HUES48 (cell line): ENCODE measurements around the gene OSGEPL1.

Source experiments
- H3K27ac ChIP-seq: one replicate; pipeline ENCODE4 v1.7.0; 2013; ENCODE audit warnings: low read depth, low read length, inconsistent platforms
- H3K27me3 ChIP-seq: 2 replicates; pipeline ENCODE4 v1.6.1; 2013; ENCODE audit warnings: mild to moderate bottlenecking, low read length; ENCODE audit not compliant: control insufficient read depth, insufficient read depth
- H3K36me3 ChIP-seq: 2 replicates; pipeline ENCODE4 v1.6.1; 2013; ENCODE audit warnings: low read length; ENCODE audit not compliant: control insufficient read depth, insufficient read depth
- H3K4me1 ChIP-seq: 2 replicates; pipeline ENCODE4 v1.6.1; 2013; ENCODE audit warnings: mild to moderate bottlenecking, low read length; ENCODE audit not compliant: control insufficient read depth, insufficient read depth
- H3K4me3 ChIP-seq: 2 replicates; pipeline ENCODE4 v1.5.1; 2013; ENCODE audit warnings: mild to moderate bottlenecking, low read depth, low read length
- H3K9ac ChIP-seq: 2 replicates; pipeline ENCODE4 v1.6.1; 2013; ENCODE audit warnings: mild to moderate bottlenecking, low read depth, low read length, moderate library complexity
- H3K9me3 ChIP-seq: 2 replicates; pipeline ENCODE4 v1.6.1; 2013; ENCODE audit warnings: low read length; ENCODE audit not compliant: control insufficient read depth, insufficient read depth

Gene OSGEPL1

GRCh38 chr2:189762551-189763298 is at the start of gene OSGEPL1:
Gene OSGEPL1, minus strand, starts transcription at chr2:189762792. Its CDS starts 1,152 bp downstream, at chr2:189761640.
- H3K4me1 ChIP-seq, result no peaks in the 10 kb centered on the region
- peak within 1 kb of the TSS; percentile 92 for H3K27ac ChIP-seq
- peak within 1 kb of the TSS; percentile 89 for H3K4me3 ChIP-seq
- peaks cover 7% of the 10 kb centered on the region; the same call in 1 of the 2 replicates for H3K36me3 ChIP-seq
- peak within 1 kb of the TSS; percentile 86 for H3K9ac ChIP-seq
- H3K9me3 ChIP-seq, result no peaks in the 10 kb centered on the region
- H3K27me3 ChIP-seq, result no peaks in the 10 kb centered on the region

- peaks cover 89% of the 10 kb centered on the region for H3K36me3 ChIP-seq
- H3K4me1 ChIP-seq, result no peaks in the 10 kb centered on the region
- H3K27me3 ChIP-seq, result no peaks in the 10 kb centered on the region
- H3K9me3 ChIP-seq, result no peaks in the 10 kb centered on the region
- no peak overlapping the region for H3K27ac ChIP-seq
- no peak overlapping the region for H3K4me3 ChIP-seq
- no peak overlapping the region for H3K9ac ChIP-seq
These were observed 40.8 kb upstream of the OSGEPL1 start for GRCh38 chr2:189803431-189803830.

GRCh38 chr2:189802396-189802912 is 39.9 kb upstream of the OSGEPL1 start:
- no peaks in the 10 kb centered on the region for H3K9me3 ChIP-seq
- H3K27me3 ChIP-seq, result no peaks in the 10 kb centered on the region
- no peaks in the 10 kb centered on the region for H3K4me1 ChIP-seq
- no peak overlapping the region for H3K9ac ChIP-seq
- no peak overlapping the region for H3K4me3 ChIP-seq
- no peak overlapping the region for H3K27ac ChIP-seq
- peaks cover 91% of the 10 kb centered on the region for H3K36me3 ChIP-seq

- no peak overlapping the region for H3K9ac ChIP-seq
- no peak overlapping the region for H3K27ac ChIP-seq
- H3K9me3 ChIP-seq, result no peaks in the 10 kb centered on the region
- H3K4me3 ChIP-seq, result no peak overlapping the region
- H3K27me3 ChIP-seq, result no peaks in the 10 kb centered on the region
- H3K4me1 ChIP-seq, result no peaks in the 10 kb centered on the region
- H3K36me3 ChIP-seq, result peaks cover 92% of the 10 kb centered on the region
These were observed 36.9 kb upstream of the OSGEPL1 start for GRCh38 chr2:189799531-189799930.

GRCh38 chr2:189799030-189799331 is 36.4 kb upstream of the OSGEPL1 start:
- Histone ChIP-seq H3K9ac (no peak overlapping the region), H3K27ac (no peak overlapping the region), H3K36me3 (peaks cover 92% of the 10 kb centered on the region), H3K9me3 (no peaks in the 10 kb centered on the region), H3K4me1 (no peaks in the 10 kb centered on the region), H3K27me3 (no peaks in the 10 kb centered on the region), H3K4me3 (no peak overlapping the region)

- Histone ChIP-seq H3K9ac (no peak overlapping the region), H3K36me3 (peaks cover 93% of the 10 kb centered on the region), H3K4me3 (no peak overlapping the region), H3K27ac (no peak overlapping the region), H3K4me1 (no peaks in the 10 kb centered on the region), H3K9me3 (no peaks in the 10 kb centered on the region), H3K27me3 (no peaks in the 10 kb centered on the region)
These were observed 35.9 kb upstream of the OSGEPL1 start for GRCh38 chr2:189798312-189799029.

- H3K27ac ChIP-seq, result no peak overlapping the region
- no peak overlapping the region for H3K4me3 ChIP-seq
- H3K27me3 ChIP-seq, result no peaks in the 10 kb centered on the region
- H3K9ac ChIP-seq, result no peak overlapping the region
- H3K4me1 ChIP-seq, result no peaks in the 10 kb centered on the region
- peaks cover 93% of the 10 kb centered on the region for H3K36me3 ChIP-seq
- H3K9me3 ChIP-seq, result no peaks in the 10 kb centered on the region
These were observed 35.3 kb upstream of the OSGEPL1 start for GRCh38 chr2:189797902-189798301.

GRCh38 chr2:189794310-189794709 is 31.7 kb upstream of the OSGEPL1 start:
- H3K27me3 ChIP-seq, result no peaks in the 10 kb centered on the region
- peaks cover 91% of the 10 kb centered on the region for H3K36me3 ChIP-seq
- H3K4me3 ChIP-seq, result no peak overlapping the region
- no peaks in the 10 kb centered on the region for H3K4me1 ChIP-seq
- no peak overlapping the region for H3K27ac ChIP-seq
- no peak overlapping the region for H3K9ac ChIP-seq
- no peaks in the 10 kb centered on the region for H3K9me3 ChIP-seq

GRCh38 chr2:189791338-189792042 is 28.9 kb upstream of the OSGEPL1 start:
- Histone ChIP-seq H3K36me3 (peaks cover 87% of the 10 kb centered on the region), H3K4me1 (no peaks in the 10 kb centered on the region), H3K9me3 (no peaks in the 10 kb centered on the region), H3K4me3 (no peak overlapping the region), H3K27me3 (no peaks in the 10 kb centered on the region), H3K9ac (no peak overlapping the region), H3K27ac (no peak overlapping the region)

- H3K36me3 ChIP-seq, result peaks cover 53% of the 10 kb centered on the region
- peak within 1 kb of the TSS; percentile 96 for H3K9ac ChIP-seq
- H3K27me3 ChIP-seq, result no peaks in the 10 kb centered on the region
- no peaks in the 10 kb centered on the region for H3K9me3 ChIP-seq
- peak within 1 kb of the TSS; percentile 82 for H3K4me3 ChIP-seq
- peak within 1 kb of the TSS; percentile 97 for H3K27ac ChIP-seq
- H3K4me1 ChIP-seq, result no peaks in the 10 kb centered on the region; the same call in 1 of the 2 replicates
These were observed 21.6 kb upstream of the OSGEPL1 start, which contains the start of the genes ORMDL1 and PMS1 for GRCh38 chr2:189783927-189784867. Gene ORMDL1, minus strand, starts transcription at chr2:189784339. Its CDS starts 1,744 bp downstream, at chr2:189782595. Gene PMS1, plus strand, starts transcription at chr2:189784450. Its CDS starts 7,360 bp downstream, at chr2:189791810.
